ENCODE measurements around the gene LINS1. TPM values are rescaled to one million over a fixed set of nuclear protein-coding genes. Genes with fewer than 3 reads are reported as not detected.

The LINS1 gene
- total and polyA plus RNA-seq, 10 of the 15 experiments (the other 5 are each of a cell fraction or from before 2014, with no cell fraction given) = 13.5 to 33.1 (median 20.3) TPM

DNA sequence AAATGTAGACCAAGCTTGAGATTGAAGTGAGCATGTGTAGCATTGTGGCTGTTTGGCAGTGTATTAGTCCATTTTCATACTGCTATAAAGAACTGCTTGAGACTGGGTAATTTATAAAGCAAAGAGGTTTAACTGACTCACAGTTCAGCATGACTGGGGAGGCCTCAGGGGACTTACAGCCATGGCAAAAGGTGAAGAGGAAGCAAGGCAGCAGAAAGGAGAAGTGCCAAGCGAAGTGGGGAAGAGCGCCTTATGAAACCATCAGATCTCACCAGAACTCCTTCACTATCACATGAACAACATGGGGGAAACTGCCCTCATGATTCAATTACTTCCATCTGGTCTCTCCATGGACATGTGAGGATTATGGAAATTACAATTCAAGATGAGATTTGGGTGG lies 64.7 kb downstream of the LINS1 start (continued):
- peak; percentile 77; the same call in 1 of the 2 replicates for TF ChIP-seq SPI1 (IDR thresholded peaks at IDR 0.05; ENCODE audit: borderline replicate concordance, insufficient read depth, low read depth, low read length)

GRCh38 chr15:100536733-100537132 lies 65.3 kb downstream of the LINS1 start:
- H3K79me2 ChIP-seq (ENCODE audit: control insufficient read depth, insufficient read depth, low read length) = no peaks in the 10 kb centered on the region
- POLR2A ChIA-PET = no interaction called here
- no peak overlapping the region for H3K4me3 ChIP-seq
- RAD21 ChIA-PET (ENCODE audit: unreplicated experiment) = no interaction called here
- intact Hi-C loops (cut with micrococcal nuclease; ENCODE audit: unreplicated experiment) (no loop called here), in situ Hi-C loops (cut with MboI) (no loop called here)
- H3K9me3 ChIP-seq (replicated peaks; ENCODE audit: control insufficient read depth, insufficient read depth, low read length) = no peaks in the 10 kb centered on the region; the same call in 2 of the 3 replicates
- H3K36me3 ChIP-seq (ENCODE audit: control insufficient read depth in 2 of 2, insufficient read depth in 2 of 2, low read length in 1 of 2) = no peaks in the 10 kb centered on the region
- FAIRE-seq (no peak), ATAC-seq (no peak), DNase-seq (ENCODE audit: low read depth, low spot score) (no peak)
- no peak overlapping the region for H3K9ac ChIP-seq (ENCODE audit: control insufficient read depth, insufficient read depth, low read length)
- no peaks in the 10 kb centered on the region for H3K4me1 ChIP-seq (ENCODE audit: control insufficient read depth, insufficient read depth, low read length)
- no peaks in the 10 kb centered on the region for H3K27me3 ChIP-seq (replicated peaks in 1 of 2; ENCODE audit: control insufficient read depth in 2 of 2, insufficient read depth in 2 of 2, low read length in 1 of 2)
- BruUV-seq (replicated peaks) = no TSS peak
- H3K27ac ChIP-seq (ENCODE audit: control insufficient read depth, insufficient read depth) = no peak overlapping the region
- H4K20me1 ChIP-seq (ENCODE audit: control insufficient read depth, insufficient read depth) = no peaks in the 10 kb centered on the region
- TF ChIP-seq PAX8 (IDR thresholded peaks at IDR 0.05) = no peak
- no peak for TF ChIP-seq NFXL1 (IDR thresholded peaks at IDR 0.05; ENCODE audit: borderline replicate concordance)
- TF ChIP-seq ZNF207 (IDR thresholded peaks at IDR 0.05; ENCODE audit: borderline replicate concordance) = no peak
- no peak for TF ChIP-seq USF2 (IDR thresholded peaks at IDR 0.05; ENCODE audit: borderline replicate concordance, low read depth, low read length)
- SMC1A ChIA-PET (ENCODE audit: uncharacterized antibody, unreplicated experiment) = interaction anchor here (1.3 kb wide), 1 partner anchor 36 kb away, joined by 4 read pairs; no protein-coding TSS in a partner anchor
- H3K4me2 ChIP-seq (ENCODE audit: control insufficient read depth, insufficient read depth) = no peak overlapping the region
- CTCF ChIA-PET = interaction anchor here (1.0 kb wide), 1 partner anchor 336 kb away, joined by 4 read pairs; no protein-coding TSS in a partner anchor
- H2AFZ ChIP-seq (ENCODE audit: control insufficient read depth, low read depth, low read length) = no peak overlapping the region

DNA sequence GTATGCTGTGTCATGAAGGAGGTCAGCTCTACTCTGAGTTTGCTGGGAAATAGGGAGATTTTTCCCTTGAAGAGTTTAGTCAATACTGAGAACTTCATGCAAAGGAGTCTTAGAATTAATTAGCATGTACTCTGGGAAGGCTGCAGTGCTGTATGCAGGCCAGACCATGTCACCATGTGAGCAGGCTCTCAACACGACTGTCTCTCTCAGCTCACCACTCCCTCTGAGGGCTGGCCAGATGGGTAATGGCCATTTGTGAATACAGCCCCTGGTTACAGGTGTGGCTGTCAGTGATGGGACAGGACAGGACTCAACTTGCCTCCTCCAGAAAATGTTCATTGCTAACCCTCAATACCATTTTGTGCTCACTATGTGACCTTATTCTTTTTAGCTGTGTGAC lies 68.1 kb downstream of the LINS1 start:
- ChIA-PET POLR2A (no interaction called here), SMC1A (ENCODE audit: uncharacterized antibody, unreplicated experiment) (no interaction called here), CTCF (no interaction called here), RAD21 (ENCODE audit: unreplicated experiment) (no interaction called here)
- Histone ChIP-seq H3K27ac (ENCODE audit: control insufficient read depth, insufficient read depth) (no peak overlapping the region), H3K4me1 (ENCODE audit: control insufficient read depth, insufficient read depth, low read length) (no peaks in the 10 kb centered on the region), H3K9me3 (replicated peaks; ENCODE audit: control insufficient read depth, insufficient read depth, low read length) (no peaks in the 10 kb centered on the region; the same call in 2 of the 3 replicates), H3K9ac (ENCODE audit: control insufficient read depth, insufficient read depth, low read length) (no peak overlapping the region), H2AFZ (ENCODE audit: control insufficient read depth, low read depth, low read length) (no peak overlapping the region), H4K20me1 (ENCODE audit: control insufficient read depth, insufficient read depth) (no peaks in the 10 kb centered on the region), H3K4me2 (ENCODE audit: control insufficient read depth, insufficient read depth) (no peak overlapping the region), H3K27me3 (replicated peaks in 1 of 2; ENCODE audit: control insufficient read depth in 2 of 2, insufficient read depth in 2 of 2, low read length in 1 of 2) (no peaks in the 10 kb centered on the region; a peak in 1 of 4 replicates), H3K79me2 (ENCODE audit: control insufficient read depth, insufficient read depth, low read length) (no peaks in the 10 kb centered on the region), H3K4me3 (no peak overlapping the region), H3K36me3 (ENCODE audit: control insufficient read depth in 2 of 2, insufficient read depth in 2 of 2, low read length in 1 of 2) (no peaks in the 10 kb centered on the region)
- intact Hi-C loops (cut with micrococcal nuclease; ENCODE audit: unreplicated experiment) (no loop called here), in situ Hi-C loops (cut with MboI) (no loop called here)
- BruUV-seq (replicated peaks) = no TSS peak
- DNase-seq (ENCODE audit: low read depth, low spot score) = no peak
- no peak for FAIRE-seq
- 28% methylated on average over 1 of the region's 1 CpG for WGBS (ENCODE audit: insufficient coverage, insufficient replicate concordance, low lambda C conversion rate, missing lambda C conversion rate)
- no peak for ATAC-seq
- TF ChIP-seq MXI1 (IDR thresholded peaks at IDR 0.05; ENCODE audit: low read depth, low read length) = no peak
- no peak for TF ChIP-seq E2F8 (IDR thresholded peaks at IDR 0.05; ENCODE audit: low read depth, partially characterized antibody)
- TF ChIP-seq SIN3A (IDR thresholded peaks at IDR 0.05; ENCODE audit: low read depth, low read length) = no peak
- no peak for TF ChIP-seq ZNF384 (IDR thresholded peaks at IDR 0.05; ENCODE audit: borderline replicate concordance, low read depth, low read length)
- no peak for TF ChIP-seq IRF4 (IDR thresholded peaks at IDR 0.05; ENCODE audit: low read depth, low read length)
- TF ChIP-seq CBX5 (IDR thresholded peaks at IDR 0.05; ENCODE audit: low read depth) = no peak
- no peak for TF ChIP-seq BCL3 (IDR thresholded peaks at IDR 0.05; ENCODE audit: borderline replicate concordance, insufficient read depth, low read depth, low read length, poor library complexity, severe bottlenecking)
